Mesodermal cell (in vitro differentiated cells): ENCODE measurements around the gene KDM4C.

Experiments
- H3K27ac ChIP-seq: 2 replicates; pipeline ENCODE4 v1.7.0; 2013; ENCODE audit warnings: mild to moderate bottlenecking, low read depth, low read length, moderate library complexity; ENCODE audit not compliant: severe bottlenecking
- H3K36me3 ChIP-seq: 2 replicates; pipeline ENCODE4 v1.7.1; 2013; ENCODE audit warnings: mild to moderate bottlenecking, low read length, moderate library complexity; ENCODE audit not compliant: control insufficient read depth, insufficient read depth
- H3K4me1 ChIP-seq: one replicate; pipeline ENCODE4 v1.7.1; 2013; ENCODE audit warnings: mild to moderate bottlenecking, low read length; ENCODE audit not compliant: insufficient read depth, control insufficient read depth, poor library complexity, severe bottlenecking
- H3K4me3 ChIP-seq: 2 replicates; pipeline ENCODE4 v1.7.0; 2013; ENCODE audit warnings: low read length, control low read depth, mild to moderate bottlenecking; ENCODE audit not compliant: insufficient read depth, poor library complexity, severe bottlenecking; ENCODE audit errors: extremely low read depth
- H3K9me3 ChIP-seq: 2 replicates; pipeline ENCODE4 v1.7.1; 2013; ENCODE audit warnings: mild to moderate bottlenecking, low read length, moderate library complexity; ENCODE audit not compliant: control insufficient read depth
- WGBS, 2 experiments: methylation state at CpG; one replicate each; pipeline ENCODE4 v1.1.5; 2013; ENCODE audit warnings: missing lambda C conversion rate in 2 of 2; ENCODE audit not compliant: insufficient coverage in 2 of 2; 5-methylcytosine and 5-hydroxymethylcytosine counted together

The KDM4C gene

DNA sequence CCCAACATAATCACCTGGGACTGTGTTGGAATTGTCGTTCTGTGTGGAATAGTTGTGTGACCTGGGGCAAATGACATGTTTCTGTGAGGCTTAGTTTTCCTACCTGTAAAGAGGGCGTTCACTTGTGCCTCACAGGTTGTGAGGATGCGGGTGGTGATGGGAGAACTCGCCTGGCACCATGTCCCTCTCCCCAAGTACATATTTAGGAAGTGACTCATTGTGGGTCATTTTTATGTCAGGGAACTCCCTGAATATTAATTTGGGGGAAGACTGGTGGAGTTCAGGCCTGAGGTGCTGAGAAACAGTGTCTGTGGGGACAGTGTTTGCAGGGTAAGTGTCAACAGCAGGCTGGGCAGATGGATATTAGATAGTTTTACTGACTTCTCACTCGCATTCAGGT is 144.7 kb downstream of the KDM4C start:
- no peaks in the 10 kb centered on the region for H3K4me1 ChIP-seq
- no peak overlapping the region for H3K4me3 ChIP-seq
- H3K9me3 ChIP-seq: no peaks in the 10 kb centered on the region
- no peaks in the 10 kb centered on the region for H3K36me3 ChIP-seq
- WGBS, 2 experiments: 77 to 92% methylated on average over 2 to 4 of the region's 5 CpGs
- H3K27ac ChIP-seq: no peak overlapping the region

DNA sequence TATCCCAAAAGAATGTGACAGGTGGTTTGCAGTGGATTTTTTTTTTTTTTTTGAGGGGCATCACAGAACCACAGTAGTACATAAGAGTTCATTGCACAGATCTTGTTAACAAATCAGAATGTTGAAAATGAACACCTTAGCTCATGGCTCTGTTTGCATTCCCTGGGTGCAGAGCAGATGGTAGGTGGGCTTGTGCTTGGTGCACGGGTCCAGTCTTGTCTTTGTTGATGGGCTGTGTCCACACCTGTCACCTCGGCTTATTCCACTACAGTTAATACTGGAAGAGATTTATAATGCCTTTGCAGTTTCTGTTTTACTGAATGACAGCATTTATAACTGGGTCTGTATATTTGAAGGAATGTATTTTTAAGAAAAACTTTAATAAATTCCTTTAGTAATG is 146.6 kb downstream of the KDM4C start:
- WGBS, 2 experiments: no CpG with 5 or more reads among the region's 2 CpGs
- no peaks in the 10 kb centered on the region for H3K4me1 ChIP-seq
- no peaks in the 10 kb centered on the region for H3K36me3 ChIP-seq
- no peak overlapping the region for H3K4me3 ChIP-seq
- no peaks in the 10 kb centered on the region for H3K9me3 ChIP-seq
- no peak overlapping the region for H3K27ac ChIP-seq

DNA sequence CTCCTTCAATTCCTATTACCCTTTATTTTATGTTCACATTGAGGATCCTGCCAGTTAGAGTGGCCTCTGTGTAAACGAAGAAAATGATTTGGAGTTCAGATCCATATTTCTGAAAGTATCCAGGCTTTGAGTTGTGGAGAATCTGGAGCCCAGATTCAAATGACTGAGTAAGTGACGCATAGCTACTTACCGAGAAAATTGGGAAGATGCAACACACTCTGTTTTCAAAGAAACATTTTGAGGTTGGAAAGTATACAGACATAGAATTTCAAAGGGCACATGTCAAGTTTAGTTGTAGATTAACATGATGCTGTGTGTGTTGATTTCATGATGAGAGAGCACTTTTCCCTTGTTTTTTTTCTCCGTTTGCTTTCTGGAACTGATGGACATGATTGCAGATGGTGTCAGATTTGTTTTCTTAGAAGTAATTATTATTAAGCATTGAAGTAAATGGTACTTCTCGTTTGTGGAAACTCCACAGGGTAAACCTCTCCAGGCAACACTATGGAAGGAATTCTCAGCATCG is 148.1 kb downstream of the KDM4C start:
- Histone ChIP-seq H3K4me1 (no peaks in the 10 kb centered on the region), H3K4me3 (no peak overlapping the region), H3K27ac (no peak overlapping the region), H3K36me3 (no peaks in the 10 kb centered on the region), H3K9me3 (no peaks in the 10 kb centered on the region)
- WGBS, 2 experiments: 89 to 93% methylated on average over 4 to 5 of the region's 6 CpGs

DNA sequence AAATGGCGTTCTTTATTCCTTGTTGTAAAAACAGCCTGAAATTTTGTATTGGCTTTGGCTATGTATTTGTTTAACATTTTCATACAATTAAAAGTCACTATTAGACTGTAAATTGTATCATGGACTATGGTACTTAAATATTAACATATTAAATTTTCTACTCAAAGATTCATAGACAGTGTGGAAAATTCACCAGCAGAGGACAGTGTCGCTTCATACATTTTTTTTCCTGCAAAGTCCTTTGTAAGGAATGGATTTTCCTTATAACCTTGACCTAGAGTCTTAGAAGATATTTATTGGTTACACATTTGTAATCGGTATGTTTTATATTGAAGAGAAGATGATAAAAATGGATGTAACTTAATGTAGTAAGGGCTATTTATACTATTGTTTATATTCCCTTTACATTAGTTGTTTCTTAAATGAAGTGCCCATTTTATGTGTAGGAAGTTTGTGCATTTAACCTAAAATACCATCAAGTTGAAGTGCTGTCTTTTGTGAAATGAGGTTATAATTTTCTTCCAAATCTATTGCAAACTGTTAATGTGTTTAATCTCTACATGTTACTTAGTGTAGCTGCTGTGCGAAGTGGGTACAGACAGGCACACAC is 150.1 kb downstream of the KDM4C start:
- no peak overlapping the region for H3K4me3 ChIP-seq
- H3K9me3 ChIP-seq: no peaks in the 10 kb centered on the region
- no peaks in the 10 kb centered on the region for H3K4me1 ChIP-seq
- no peak overlapping the region for H3K27ac ChIP-seq
- H3K36me3 ChIP-seq: no peaks in the 10 kb centered on the region
- no CpG with 5 or more reads among the region's 4 CpGs for WGBS, 2 experiments

DNA sequence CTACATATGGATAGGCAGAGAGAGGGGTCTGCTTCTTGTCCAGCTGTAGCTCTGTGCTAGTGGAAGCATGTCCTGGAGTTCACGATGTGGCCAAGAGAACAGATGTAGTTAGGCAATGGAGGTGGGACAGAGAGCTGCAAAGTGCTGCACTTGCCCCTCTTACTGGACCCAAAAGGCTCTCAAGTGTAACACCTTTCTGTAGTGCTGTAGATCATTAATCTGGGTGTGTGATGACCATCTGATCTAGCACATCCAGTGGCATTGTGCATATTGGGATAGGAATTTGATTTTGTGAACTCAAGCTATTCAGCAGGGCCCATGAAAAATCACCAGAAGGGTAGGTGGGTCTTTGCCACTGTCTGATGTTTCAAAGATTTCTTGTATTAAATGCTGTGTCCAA is 151.4 kb downstream of the KDM4C start:
- Histone ChIP-seq H3K4me1 (no peaks in the 10 kb centered on the region), H3K9me3 (no peaks in the 10 kb centered on the region), H3K36me3 (no peaks in the 10 kb centered on the region), H3K27ac (no peak overlapping the region), H3K4me3 (no peak overlapping the region)
- WGBS, 2 experiments: 67 to 100% methylated on average over 1 of the region's 1 CpG

DNA sequence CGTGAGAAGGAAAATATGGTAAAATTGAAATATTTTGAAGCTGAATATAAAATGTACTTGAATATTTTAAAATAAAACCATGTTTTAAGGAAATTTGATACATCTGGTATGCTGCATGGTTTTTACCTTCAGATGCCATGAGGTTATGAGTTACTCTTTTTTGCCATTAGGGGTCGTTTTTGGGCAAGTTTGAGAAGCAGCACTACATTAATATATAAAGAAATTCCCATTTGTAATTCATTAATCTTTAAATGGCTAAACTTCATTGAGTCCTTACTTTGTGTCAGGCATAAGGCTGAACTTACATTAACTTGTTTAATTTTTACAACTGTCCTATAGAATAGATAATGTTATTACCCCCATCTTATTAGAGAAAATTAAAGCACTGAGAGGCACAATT is 152.3 kb downstream of the KDM4C start:
- no peaks in the 10 kb centered on the region for H3K4me1 ChIP-seq
- no peaks in the 10 kb centered on the region for H3K9me3 ChIP-seq
- no peak overlapping the region for H3K27ac ChIP-seq
- no peaks in the 10 kb centered on the region for H3K36me3 ChIP-seq
- no peak overlapping the region for H3K4me3 ChIP-seq
- no CpG with 5 or more reads among the region's 2 CpGs for WGBS, 2 experiments

DNA sequence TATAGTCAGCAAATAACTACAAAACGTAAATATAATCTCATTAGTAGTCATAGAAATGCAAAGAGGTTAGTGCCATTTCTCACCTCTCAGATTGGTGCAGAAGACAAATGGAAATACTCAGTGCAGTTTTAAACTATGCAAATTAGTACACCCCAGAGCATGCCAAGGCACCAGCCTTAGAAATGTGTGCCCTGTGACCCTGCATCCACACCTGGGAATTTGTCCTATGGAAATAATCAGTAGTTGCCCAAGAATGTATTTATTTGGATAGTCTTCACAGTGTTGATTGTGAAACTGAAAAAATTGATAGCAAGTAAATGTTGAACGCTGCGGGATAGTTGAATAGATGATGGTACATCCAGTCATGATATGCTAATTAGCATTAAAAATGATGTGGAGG is 152.7 kb downstream of the KDM4C start:
- Histone ChIP-seq H3K36me3 (no peaks in the 10 kb centered on the region), H3K9me3 (no peaks in the 10 kb centered on the region), H3K4me1 (no peaks in the 10 kb centered on the region), H3K4me3 (no peak overlapping the region), H3K27ac (no peak overlapping the region)
- 94 to 96% methylated on average over 2 of the region's 3 CpGs for WGBS, 2 experiments

DNA sequence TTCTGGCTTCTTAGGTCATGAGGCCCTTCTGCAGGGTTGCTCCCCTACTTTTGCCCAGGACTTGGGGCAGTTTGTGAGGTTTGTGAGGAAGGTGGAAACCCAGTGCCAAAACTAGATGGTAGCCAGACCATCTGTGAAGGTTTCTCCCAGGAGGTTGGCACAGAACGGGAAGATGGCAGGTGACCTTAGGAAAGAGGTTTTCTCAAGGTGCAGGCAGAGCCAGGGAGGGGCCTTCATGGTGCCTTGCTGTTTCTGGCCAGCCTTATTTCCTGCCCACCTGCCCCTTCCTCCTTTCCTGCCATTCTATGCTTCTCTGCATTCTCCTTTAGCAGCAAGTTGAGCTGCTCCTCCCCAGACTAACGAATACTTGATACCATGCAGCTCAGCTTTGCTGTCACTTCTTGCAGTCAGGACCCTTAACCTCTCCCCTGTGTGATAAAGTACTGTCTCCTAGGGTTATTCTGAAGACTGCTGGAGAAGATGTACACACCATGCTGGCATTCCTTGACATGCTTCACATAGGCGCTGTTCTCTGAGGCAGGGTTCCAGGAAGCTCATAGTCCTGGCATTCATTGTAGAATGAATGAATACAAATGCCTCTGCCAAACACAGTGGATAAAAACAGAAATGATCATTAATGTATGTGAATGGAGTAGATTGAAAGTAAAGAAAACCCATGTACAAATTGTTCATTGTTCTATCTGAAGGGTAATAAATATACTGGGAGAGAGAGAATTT is 154.3 kb downstream of the KDM4C start:
- no peak overlapping the region for H3K27ac ChIP-seq
- H3K4me1 ChIP-seq: no peaks in the 10 kb centered on the region
- H3K36me3 ChIP-seq: no peaks in the 10 kb centered on the region
- 80 to 88% methylated on average over 1 to 2 of the region's 3 CpGs for WGBS, 2 experiments
- H3K4me3 ChIP-seq: no peak overlapping the region
- no peaks in the 10 kb centered on the region for H3K9me3 ChIP-seq

DNA sequence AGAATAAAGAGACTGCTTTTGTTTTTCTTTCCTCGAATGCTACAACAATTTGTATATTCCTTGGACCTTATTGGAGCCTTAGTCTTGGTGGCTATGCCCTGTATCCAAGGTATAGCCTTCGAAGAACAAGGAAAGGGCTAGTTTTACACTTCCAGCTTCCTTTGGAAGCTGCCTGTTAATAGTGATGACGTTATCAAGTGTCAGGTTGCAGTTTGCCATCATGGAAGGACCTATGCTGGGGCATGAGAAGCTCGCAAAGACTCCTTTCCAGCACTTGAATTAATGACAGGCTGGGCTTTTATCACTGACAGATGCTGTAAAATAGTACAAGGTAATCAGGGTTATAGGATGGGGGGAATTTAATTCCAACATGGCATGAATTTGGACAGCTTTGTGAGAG is 157.9 kb downstream of the KDM4C start:
- WGBS, 2 experiments: 54 to 80% methylated on average over 3 to 4 of the region's 4 CpGs
- no peaks in the 10 kb centered on the region for H3K36me3 ChIP-seq
- no peak overlapping the region for H3K4me3 ChIP-seq
- no peaks in the 10 kb centered on the region for H3K9me3 ChIP-seq
- H3K4me1 ChIP-seq: no peaks in the 10 kb centered on the region
- no peak overlapping the region for H3K27ac ChIP-seq

DNA sequence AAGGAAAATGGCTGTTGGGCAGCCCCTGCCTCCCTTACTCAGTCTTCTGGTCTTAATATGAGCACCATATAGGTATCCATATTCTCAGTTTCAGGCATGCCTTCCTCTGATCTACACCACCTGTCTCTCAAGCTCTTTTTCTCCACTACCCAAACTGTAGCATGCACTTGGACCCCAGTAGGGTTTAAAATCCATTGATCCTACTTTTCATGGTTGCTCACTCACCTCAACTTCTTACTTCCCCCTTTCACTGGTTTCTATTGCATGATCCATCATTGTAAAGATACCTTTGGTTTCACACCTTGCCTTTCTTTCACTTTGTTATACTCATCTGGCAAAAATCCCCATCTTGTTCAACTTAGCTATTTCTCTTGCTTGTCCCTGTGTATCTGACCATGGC is 159.4 kb downstream of the KDM4C start:
- H3K36me3 ChIP-seq: no peaks in the 10 kb centered on the region
- H3K27ac ChIP-seq: no peak overlapping the region
- H3K9me3 ChIP-seq: no peaks in the 10 kb centered on the region
- no peaks in the 10 kb centered on the region for H3K4me1 ChIP-seq
- H3K4me3 ChIP-seq: no peak overlapping the region

DNA sequence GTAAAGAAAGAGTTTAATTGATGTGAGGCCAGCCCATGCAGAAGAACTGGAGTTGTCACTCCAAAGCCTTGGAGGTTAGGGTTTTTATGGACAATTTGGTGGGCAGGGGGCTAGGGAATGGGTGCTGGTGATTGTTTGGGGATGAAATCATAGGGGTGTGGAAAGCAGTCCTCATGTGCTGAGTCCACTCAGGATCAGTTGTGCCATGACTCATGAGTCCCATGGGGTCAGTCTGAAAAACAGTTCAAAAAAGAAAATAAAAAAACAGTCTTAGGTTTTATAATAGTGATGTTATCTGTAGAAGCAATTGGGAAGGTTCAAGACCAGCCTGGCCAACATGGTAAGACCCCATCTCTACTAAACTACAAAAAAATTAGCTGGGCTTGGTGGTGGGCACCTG is 162.3 kb downstream of the KDM4C start:
- Histone ChIP-seq H3K36me3 (no peaks in the 10 kb centered on the region), H3K27ac (no peak overlapping the region), H3K4me1 (peaks cover 13% of the 10 kb centered on the region), H3K4me3 (no peak overlapping the region), H3K9me3 (no peaks in the 10 kb centered on the region)
